Measurements from ENCODE around the gene DZIP1.

GRCh38 chr13:95608640-95609323 lies 35.7 kb downstream of the DZIP1 start:
- TF ChIP-seq POLR2A (IDR thresholded peaks at IDR 0.05), result no peak
- no peak for TF ChIP-seq CTCF (IDR thresholded peaks at IDR 0.05)

Measured in adrenal gland (tissue), 5 donors.